GM12878 (cell line): Measurements from ENCODE around the gene BTK. TPM values are rescaled to one million over a fixed set of nuclear protein-coding genes. Genes with fewer than 3 reads are reported as not detected.

Experiments used
- ATAC-seq: fragments of 200-7000 bp; cut with Tn5 transposase; 3 replicates; pipeline ENCODE4 v1.9.1; 2020; ENCODE audit warnings: mild to moderate bottlenecking, moderate library complexity
- BruUV-seq: library from RNA; stranded (reverse); fragments of 400-500 nt; replicated peaks from 2 replicates; lab custom pipeline; 2021; lab: Mats Ljungman, UMichigan
- CTCF ChIA-PET: fragments of 300-600 bp; sonication (Branson Sonifier 250); formaldehyde crosslinking; extraction: SDS; loops from one replicate; lab custom pipeline; 2021; ENCODE audit warnings: inconsistent platforms; lab: Yijun Ruan, JAX
- POLR2A ChIA-PET: fragments of 350-600 bp; formaldehyde crosslinking; extraction: SDS; loops from one replicate; lab custom pipeline; 2021; ENCODE audit warnings: inconsistent platforms; lab: Charles Lee
- RAD21 ChIA-PET: fragments of 300-600 bp; sonication (Branson Sonifier 250); formaldehyde crosslinking; loops from one replicate; lab custom pipeline; 2023; ENCODE audit warnings: antibody characterized with exemption; ENCODE audit not compliant: unreplicated experiment; lab: Charles Lee
- SMC1A ChIA-PET: fragments of 300-600 bp; sonication (Branson Sonifier 250); formaldehyde crosslinking; loops from one replicate; lab custom pipeline; 2023; ENCODE audit not compliant: unreplicated experiment, uncharacterized antibody; lab: Charles Lee
- DNase-seq: peaks from one replicate; pipeline ENCODE4 v3.0.0-alpha.2; 2011; ENCODE audit warnings: low read depth, low spot score
- FAIRE-seq: peaks from 3 replicates; lab custom pipeline; 2011; peaks lifted over from hg19 to GRCh38; lab: Jason Lieb, UNC
- H2AFZ ChIP-seq: 2 replicates; pipeline ENCODE4 v1.6.0; 2011; ENCODE audit warnings: low read depth, low read length, control low read depth; ENCODE audit not compliant: control insufficient read depth
- H3K27ac ChIP-seq: 2 replicates; pipeline ENCODE4 v1.5.1; 2011; ENCODE audit warnings: control low read depth; ENCODE audit not compliant: control insufficient read depth, insufficient read depth
- H3K27me3 ChIP-seq, 2 experiments: replicated peaks in 1 of 2; 2 replicates each; pipeline versions ENCODE4 v1.6.0 to v1.6.1; 2011; ENCODE audit warnings: low read length in 1 of 2; ENCODE audit not compliant: control insufficient read depth in 2 of 2, insufficient read depth in 2 of 2
- H3K36me3 ChIP-seq, 2 experiments: 2 replicates each; pipeline ENCODE4 v1.5.1; 2011; ENCODE audit warnings: low read length in 1 of 2; ENCODE audit not compliant: control insufficient read depth in 2 of 2, insufficient read depth in 2 of 2
- H3K4me1 ChIP-seq: 2 replicates; pipeline ENCODE4 v1.6.1; 2011; ENCODE audit warnings: mild to moderate bottlenecking, low read length, moderate library complexity, mixed read lengths; ENCODE audit not compliant: control insufficient read depth, insufficient read depth
- H3K4me2 ChIP-seq: 2 replicates; pipeline ENCODE4 v1.6.0; 2011; ENCODE audit warnings: control low read depth; ENCODE audit not compliant: control insufficient read depth, insufficient read depth
- H3K4me3 ChIP-seq: fragments of 200-600 bp; sonication (generic); 2 replicates; pipeline ENCODE4 v1.5.1; 2016
- H3K79me2 ChIP-seq: 2 replicates; pipeline ENCODE4 v1.6.0; 2011; ENCODE audit warnings: low read length; ENCODE audit not compliant: control insufficient read depth, insufficient read depth
- H3K9ac ChIP-seq: 2 replicates; pipeline ENCODE4 v1.8.0; 2011; ENCODE audit warnings: low read length, control low read depth, mixed read lengths; ENCODE audit not compliant: control insufficient read depth, insufficient read depth
- H3K9me3 ChIP-seq: replicated peaks from 3 replicates; pipeline ENCODE4 v1.5.1; 2011; ENCODE audit warnings: mild to moderate bottlenecking, low read length; ENCODE audit not compliant: control insufficient read depth, insufficient read depth
- H4K20me1 ChIP-seq: 2 replicates; pipeline ENCODE4 v1.6.0; 2011; ENCODE audit not compliant: control insufficient read depth, insufficient read depth
- CHD4 ChIP-seq: fragments of 200-600 bp; sonication (generic); IDR thresholded peaks from 2 replicates; pipeline ENCODE4 v1.6.1; 2016; ENCODE audit warnings: mild to moderate bottlenecking
- KDM1A ChIP-seq: fragments of 200-600 bp; sonication (generic); IDR thresholded peaks from 2 replicates; pipeline ENCODE4 v1.6.1; 2016; ENCODE audit warnings: borderline replicate concordance
- KLF5 ChIP-seq: fragments of 450-650 bp; IDR thresholded peaks from 2 replicates; pipeline ENCODE4 v1.6.1; 2014; ENCODE audit warnings: mild to moderate bottlenecking; ENCODE audit not compliant: partially characterized antibody
- MEF2A ChIP-seq: IDR thresholded peaks from 2 replicates; pipeline ENCODE4 v1.6.1; 2011; ENCODE audit warnings: low read depth, mild to moderate bottlenecking, low read length, moderate library complexity; ENCODE audit not compliant: insufficient read depth
- NFIC ChIP-seq: IDR thresholded peaks from 2 replicates; pipeline ENCODE4 v1.6.1; 2012; ENCODE audit warnings: low read depth, mild to moderate bottlenecking, inconsistent platforms, low read length, moderate library complexity
- NFXL1 ChIP-seq: fragments of 450-650 bp; IDR thresholded peaks from 2 replicates; pipeline ENCODE4 v1.6.1; 2017; ENCODE audit warnings: antibody characterized with exemption, mild to moderate bottlenecking, borderline replicate concordance
- NR2F1 ChIP-seq: fragments of 450-650 bp; conservative IDR thresholded peaks from 2 replicates; pipeline ENCODE4 v1.6.1; 2017; ENCODE audit warnings: mild to moderate bottlenecking
- RUNX3 ChIP-seq: IDR thresholded peaks from 2 replicates; pipeline ENCODE4 v1.6.1; 2012; ENCODE audit warnings: low read length, inconsistent platforms
- SMAD1 ChIP-seq: fragments of 450-650 bp; IDR thresholded peaks from 2 replicates; pipeline ENCODE4 v1.6.1; 2018; ENCODE audit warnings: mild to moderate bottlenecking, low read depth; ENCODE audit not compliant: partially characterized antibody
- STAT3 ChIP-seq: IDR thresholded peaks from 2 replicates; pipeline ENCODE4 v1.6.1; 2011; ENCODE audit warnings: low read depth, low read length, improper control_type of control experiment
- TCF7 ChIP-seq: IDR thresholded peaks from 2 replicates; pipeline ENCODE4 v1.6.1; 2014; ENCODE audit warnings: antibody characterized with exemption, borderline replicate concordance
- in situ Hi-C: fragments of 300-500 bp; cut with MboI; formaldehyde crosslinking; loops from 9 replicates; pipeline ENCODE4 v1.14.3; 2018; ENCODE audit warnings: mixed read lengths
- intact Hi-C: fragments of 100-400 bp; cut with micrococcal nuclease; formaldehyde crosslinking; loops from one replicate; pipeline ENCODE4 v1.14.2; 2022; ENCODE audit not compliant: unreplicated experiment
- polyA plus RNA-seq, 11 experiments: library from polyadenylated mRNA; depleted of rRNA in 4 of 11; unstranded in 6 of 11; stranded (reverse) in 5 of 11; fragments of >200 nt; fragmentation: Nextera tagmentation in 4 of 11; fragmentation: Illumina TruSeq in 1 of 11; extraction: Ambion mirVana in 4 of 11; extraction: Trizol in 1 of 11; gene quantifications; 1 replicate in 1 of 11; 2 replicates in 10 of 11; pipeline versions ENCODE4 v1.2.1 to v1.2.3, GENCODE V29; 2011 to 2016; ENCODE audit warnings: inconsistent platforms in 2 of 11, missing spikeins in 2 of 11, low read depth in 1 of 11
- total RNA-seq, 4 experiments: library from RNA; depleted of rRNA in 3 of 4; stranded (reverse); fragments of >200 nt in 3 of 4; fragmentation: Illumina TruSeq in 1 of 4; extraction: Trizol in 1 of 4; gene quantifications; 2 replicates each; pipeline versions ENCODE4 v1.2.1 to v1.2.3, GENCODE V29; 2013 to 2021
- TF ChIP-seq, protein P1 (sequence below): fragments of 450-650 bp; IDR thresholded peaks from 2 replicates; pipeline ENCODE4 v1.6.1; 2018; ENCODE audit warnings: mild to moderate bottlenecking, low read depth, moderate library complexity; ENCODE audit not compliant: partially characterized antibody

Gene BTK
- total and polyA plus RNA-seq, 10 of the 15 experiments (the other 5 are each of a cell fraction or from before 2014, with no cell fraction given) = 24.0 to 154 (median 88.9) TPM

DNA sequence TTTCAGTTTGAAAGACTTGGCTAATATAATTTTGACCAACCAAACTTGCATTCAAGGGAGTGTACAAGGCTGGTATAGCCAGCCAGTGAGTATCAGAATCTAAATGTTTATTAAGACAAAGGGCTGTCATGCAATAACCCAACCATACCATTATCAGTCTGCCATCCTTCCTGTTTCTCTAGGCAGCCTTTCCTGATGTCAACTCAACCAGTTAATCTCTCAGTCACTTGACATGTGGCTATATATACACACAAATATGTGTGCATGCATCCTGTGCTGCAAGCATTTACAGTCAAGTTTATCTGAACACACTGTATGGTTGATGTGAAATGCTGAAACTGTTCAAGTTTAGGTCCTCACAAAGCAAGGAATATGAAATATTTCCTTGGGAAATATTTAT lies 17.2 kb downstream of the BTK start:
- Histone ChIP-seq H3K4me3 (no peak overlapping the region), H3K4me2 (no peak overlapping the region), H2AFZ (no peak overlapping the region), H3K4me1 (0 out of 2 replicates have a peak, but pooled peaks cover 2% of the 10 kb centered on the region), H4K20me1 (no peaks in the 10 kb centered on the region), H3K36me3 (no peaks in the 10 kb centered on the region; a peak in 2 of 4 replicates), H3K79me2 (no peaks in the 10 kb centered on the region), H3K27ac (no peak overlapping the region)
- RAD21 ChIA-PET = no interaction called here
- intact Hi-C loops = no loop called here
- SMC1A ChIA-PET = no interaction called here
- no peak for ATAC-seq
- TSS peak; percentile 8 for BruUV-seq
- POLR2A ChIA-PET = interaction anchor here (0.5 to 1.7 kb wide), 3 partner anchors 22 to 353 kb away, joined by 3 to 4 read pairs (median 3); no protein-coding TSS in a partner anchor
- TF ChIP-seq KLF5 (no peak), TCF7 (no peak), STAT3 (no peak), NFXL1 (no peak), MEF2A (no peak), CHD4 (no peak), NR2F1 (no peak), KDM1A (no peak), RUNX3 (no peak), NFIC (no peak), SMAD1 (no peak)
- TF ChIP-seq, protein P1, sequence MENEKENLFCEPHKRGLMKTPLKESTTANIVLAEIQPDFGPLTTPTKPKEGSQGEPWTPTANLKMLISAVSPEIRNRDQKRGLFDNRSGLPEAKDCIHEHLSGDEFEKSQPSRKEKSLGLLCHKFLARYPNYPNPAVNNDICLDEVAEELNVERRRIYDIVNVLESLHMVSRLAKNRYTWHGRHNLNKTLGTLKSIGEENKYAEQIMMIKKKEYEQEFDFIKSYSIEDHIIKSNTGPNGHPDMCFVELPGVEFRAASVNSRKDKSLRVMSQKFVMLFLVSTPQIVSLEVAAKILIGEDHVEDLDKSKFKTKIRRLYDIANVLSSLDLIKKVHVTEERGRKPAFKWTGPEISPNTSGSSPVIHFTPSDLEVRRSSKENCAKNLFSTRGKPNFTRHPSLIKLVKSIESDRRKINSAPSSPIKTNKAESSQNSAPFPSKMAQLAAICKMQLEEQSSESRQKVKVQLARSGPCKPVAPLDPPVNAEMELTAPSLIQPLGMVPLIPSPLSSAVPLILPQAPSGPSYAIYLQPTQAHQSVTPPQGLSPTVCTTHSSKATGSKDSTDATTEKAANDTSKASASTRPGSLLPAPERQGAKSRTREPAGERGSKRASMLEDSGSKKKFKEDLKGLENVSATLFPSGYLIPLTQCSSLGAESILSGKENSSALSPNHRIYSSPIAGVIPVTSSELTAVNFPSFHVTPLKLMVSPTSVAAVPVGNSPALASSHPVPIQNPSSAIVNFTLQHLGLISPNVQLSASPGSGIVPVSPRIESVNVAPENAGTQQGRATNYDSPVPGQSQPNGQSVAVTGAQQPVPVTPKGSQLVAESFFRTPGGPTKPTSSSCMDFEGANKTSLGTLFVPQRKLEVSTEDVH = no peak
- TF ChIP-seq, all 136 proteins: peak for 0
- in situ Hi-C loops = no loop called here
- Histone ChIP-seq H3K9me3 (no peaks in the 10 kb centered on the region), H3K27me3 (no peaks in the 10 kb centered on the region), H3K9ac (no peak overlapping the region)
- FAIRE-seq (no peak), DNase-seq (no peak)
- CTCF ChIA-PET = no interaction called here
